SK-N-MC (cell line): ENCODE data around the gene SAMD8.

ENCODE experiments used
- EZH2 ChIP-seq: fragments of 200-600 bp; sonication (generic); IDR thresholded peaks from one replicate; pipeline ENCODE4 v1.6.1; 2017; ENCODE audit warnings: antibody characterized with exemption
- FOXP2 ChIP-seq: optimal IDR thresholded peaks from 2 replicates; pipeline ENCODE3; 2011; ENCODE audit warnings: mild to moderate bottlenecking, moderate library complexity; ENCODE audit not compliant: insufficient read depth; ENCODE audit errors: extremely low read length, control extremely low read depth
- POLR2AphosphoS5 ChIP-seq: IDR thresholded peaks from 2 replicates; pipeline ENCODE4 v1.6.1; 2012; ENCODE audit warnings: mild to moderate bottlenecking, low read depth, low read length, borderline replicate concordance

GRCh38 chr10:75123088-75123682, 11.7 kb downstream of the SAMD8 start:
- TF ChIP-seq EZH2, result no peak
- no peak for TF ChIP-seq POLR2AphosphoS5
- no peak for TF ChIP-seq FOXP2
